Measurements from ENCODE around the gene MAP3K5. TPM values are rescaled to one million over a fixed set of nuclear protein-coding genes. Genes with fewer than 3 reads are reported as not detected.

MAP3K5 gene
- total and polyA plus RNA-seq, 2 donors (not counting 1 experiment from before 2014, with no cell fraction given): 10.9 to 62.6 TPM

- H3K4me2 ChIP-seq (ENCODE audit: extremely low read depth, insufficient read depth, low read length): no peak overlapping the region
- TF ChIP-seq CTCF (conservative IDR thresholded peaks at IDR 0.05 in 1 of 2, IDR thresholded peaks at IDR 0.05 in 1 of 2; ENCODE audit: low read depth in 1 of 2, low read length in 2 of 2): no peak
- no peak for TF ChIP-seq EZH2 (IDR thresholded peaks at IDR 0.05; ENCODE audit: low read length, missing control alignments)
- H4K20me1 ChIP-seq (ENCODE audit: control insufficient read depth, extremely low read depth, insufficient read depth, low read length): no peaks in the 10 kb centered on the region
- no peak overlapping the region for H3K9ac ChIP-seq (ENCODE audit: insufficient read depth, low read length)
- H3K79me2 ChIP-seq (ENCODE audit: control insufficient read depth, insufficient read depth, low read length): peaks cover 47% of the 10 kb centered on the region
- H3K4me1 ChIP-seq (ENCODE audit: control insufficient read depth, extremely low read depth, insufficient read depth, low read length): peaks cover 5% of the 10 kb centered on the region
- DNase-seq (ENCODE audit: low read depth in 2 of 2): no peak
- H3K4me3 ChIP-seq (replicated peaks in 1 of 4; ENCODE audit: control extremely low read depth in 1 of 4, insufficient read depth in 1 of 4, low read depth in 3 of 4, low read length in 4 of 4): no peak overlapping the region
- H2AFZ ChIP-seq (ENCODE audit: low read length): no peak overlapping the region
- H3K36me3 ChIP-seq (ENCODE audit: control insufficient read depth, insufficient read depth, low read length): no peaks in the 10 kb centered on the region
- H3K9me3 ChIP-seq (ENCODE audit: control insufficient read depth, insufficient read depth, low read depth, low read length): no peaks in the 10 kb centered on the region
- no peaks in the 10 kb centered on the region for H3K27me3 ChIP-seq (ENCODE audit: control insufficient read depth, insufficient read depth, low read length)
- H3K27ac ChIP-seq (ENCODE audit: insufficient read depth, low read length): no peak overlapping the region
These were observed 22.5 kb downstream of the MAP3K5 start for GRCh38 chr6:136769759-136770158.

GRCh38 chr6:136769124-136769523 is 23.2 kb downstream of the MAP3K5 start:
- no peaks in the 10 kb centered on the region for H3K4me1 ChIP-seq (ENCODE audit: control insufficient read depth, extremely low read depth, insufficient read depth, low read length)
- TF ChIP-seq EZH2 (IDR thresholded peaks at IDR 0.05; ENCODE audit: low read length, missing control alignments): no peak
- TF ChIP-seq CTCF (conservative IDR thresholded peaks at IDR 0.05 in 1 of 2, IDR thresholded peaks at IDR 0.05 in 1 of 2; ENCODE audit: low read depth in 1 of 2, low read length in 2 of 2): no peak
- no peaks in the 10 kb centered on the region for H3K9me3 ChIP-seq (ENCODE audit: control insufficient read depth, insufficient read depth, low read depth, low read length)
- no peak overlapping the region for H3K27ac ChIP-seq (ENCODE audit: insufficient read depth, low read length)
- no peaks in the 10 kb centered on the region for H3K27me3 ChIP-seq (ENCODE audit: control insufficient read depth, insufficient read depth, low read length)
- H3K4me3 ChIP-seq (replicated peaks in 1 of 4; ENCODE audit: control extremely low read depth in 1 of 4, insufficient read depth in 1 of 4, low read depth in 3 of 4, low read length in 4 of 4): no peak overlapping the region
- H3K4me2 ChIP-seq (ENCODE audit: extremely low read depth, insufficient read depth, low read length): no peak overlapping the region
- H3K79me2 ChIP-seq (ENCODE audit: control insufficient read depth, insufficient read depth, low read length): peaks cover 47% of the 10 kb centered on the region
- no peaks in the 10 kb centered on the region for H3K36me3 ChIP-seq (ENCODE audit: control insufficient read depth, insufficient read depth, low read length)
- H2AFZ ChIP-seq (ENCODE audit: low read length): no peak overlapping the region
- H3K9ac ChIP-seq (ENCODE audit: insufficient read depth, low read length): no peak overlapping the region
- DNase-seq (ENCODE audit: low read depth in 2 of 2): no peak
- H4K20me1 ChIP-seq (ENCODE audit: control insufficient read depth, extremely low read depth, insufficient read depth, low read length): no peaks in the 10 kb centered on the region

- H3K36me3 ChIP-seq (ENCODE audit: control insufficient read depth, insufficient read depth, low read length): no peaks in the 10 kb centered on the region
- H3K79me2 ChIP-seq (ENCODE audit: control insufficient read depth, insufficient read depth, low read length): peaks cover 47% of the 10 kb centered on the region
- no peak overlapping the region for H3K4me2 ChIP-seq (ENCODE audit: extremely low read depth, insufficient read depth, low read length)
- no peak overlapping the region for H2AFZ ChIP-seq (ENCODE audit: low read length)
- H3K27ac ChIP-seq (ENCODE audit: insufficient read depth, low read length): no peak overlapping the region
- no peak overlapping the region for H3K9ac ChIP-seq (ENCODE audit: insufficient read depth, low read length)
- TF ChIP-seq CTCF (conservative IDR thresholded peaks at IDR 0.05 in 1 of 2, IDR thresholded peaks at IDR 0.05 in 1 of 2; ENCODE audit: low read depth in 1 of 2, low read length in 2 of 2): no peak
- no peak for TF ChIP-seq EZH2 (IDR thresholded peaks at IDR 0.05; ENCODE audit: low read length, missing control alignments)
- no peak overlapping the region for H3K4me3 ChIP-seq (replicated peaks in 1 of 4; ENCODE audit: control extremely low read depth in 1 of 4, insufficient read depth in 1 of 4, low read depth in 3 of 4, low read length in 4 of 4)
- H3K9me3 ChIP-seq (ENCODE audit: control insufficient read depth, insufficient read depth, low read depth, low read length): no peaks in the 10 kb centered on the region
- DNase-seq (ENCODE audit: low read depth in 2 of 2): peak in 1 of 2 donors; percentile 34
- no peaks in the 10 kb centered on the region for H4K20me1 ChIP-seq (ENCODE audit: control insufficient read depth, extremely low read depth, insufficient read depth, low read length)
- H3K4me1 ChIP-seq (ENCODE audit: control insufficient read depth, extremely low read depth, insufficient read depth, low read length): peaks cover 2% of the 10 kb centered on the region
- no peaks in the 10 kb centered on the region for H3K27me3 ChIP-seq (ENCODE audit: control insufficient read depth, insufficient read depth, low read length)
These were observed 24.5 kb downstream of the MAP3K5 start for GRCh38 chr6:136767570-136768309.
